Peyer's patch (tissue), 4 donors: Measurements from ENCODE around the gene CRABP2. TPM values are rescaled to one million over a fixed set of nuclear protein-coding genes. Genes with fewer than 3 reads are reported as not detected.

Experiments used
- DNase-seq, 3 donors: peaks; one replicate each; pipeline ENCODE4 v3.0.0-alpha.2; 2017 to 2019
- H3K27ac ChIP-seq, 4 donors: fragments of 200-600 bp; sonication (generic); one replicate each; pipeline ENCODE4 v1.5.1; 2016 to 2019
- H3K27me3 ChIP-seq, 2 donors: fragments of 200-600 bp; sonication (generic); one replicate each; pipeline ENCODE4 v1.5.1; 2019
- H3K36me3 ChIP-seq, 3 donors: fragments of 200-600 bp; sonication (generic); one replicate each; pipeline ENCODE4 v1.5.1; 2016 to 2019
- H3K4me1 ChIP-seq, 4 donors: fragments of 200-600 bp; sonication (generic); one replicate each; pipeline ENCODE4 v1.5.1; 2016 to 2019
- H3K4me3 ChIP-seq, 4 donors: fragments of 200-600 bp; sonication (generic); 1 replicate in 3 of 4; 2 replicates in 1 of 4; pipeline ENCODE4 v1.5.1; 2016 to 2019; ENCODE audit warnings: mild to moderate bottlenecking in 1 of 4
- H3K9me3 ChIP-seq, 4 donors: fragments of 200-600 bp; sonication (generic); one replicate each; pipeline ENCODE4 v1.5.1; 2016 to 2019; ENCODE audit warnings: mild to moderate bottlenecking in 1 of 4
- CTCF ChIP-seq, 6 experiments: fragments of 450-650 bp in 4 of 6; fragments of 200-600 bp in 2 of 6; sonication (generic) in 1 of 6; IDR thresholded peaks; one replicate each; pipeline ENCODE4 v1.5.1; 2017 to 2019; ENCODE audit warnings: antibody characterized with exemption in 6 of 6, mild to moderate bottlenecking in 3 of 6, moderate library complexity in 1 of 6
- POLR2A ChIP-seq, 2 donors: fragments of 450-650 bp; IDR thresholded peaks; one replicate each; pipeline ENCODE4 v1.5.1; 2017; ENCODE audit warnings: antibody characterized with exemption in 2 of 2, mild to moderate bottlenecking in 2 of 2, moderate library complexity in 2 of 2
- total RNA-seq, 4 donors: library from RNA; depleted of rRNA; stranded (reverse); fragments of >200 nt; gene quantifications; one replicate each; pipeline ENCODE4 v1.1.0, GENCODE V29; 2016

Gene CRABP2
- total RNA-seq, 4 donors from 2014 or later: 3.6 to 5.0 TPM; not detected in 2

- Histone ChIP-seq H3K27me3 (no peaks in the 10 kb centered on the region), H3K9me3 (no peaks in the 10 kb centered on the region), H3K4me3 (no peak overlapping the region), H3K36me3 (no peaks in the 10 kb centered on the region), H3K27ac (no peak overlapping the region), H3K4me1 (peaks cover 1 to 9% (median 6%) of the 10 kb centered on the region in 4 donors)
- no peak for TF ChIP-seq CTCF (IDR thresholded peaks at IDR 0.05)
- TF ChIP-seq POLR2A (IDR thresholded peaks at IDR 0.05): no peak
- DNase-seq: no peak
Measured at GRCh38 chr1:156652131-156652991, 53.0 kb downstream of the CRABP2 start.

Other genes with a start within 250 kb of the CRABP2 start
- gene MEF2D, start 204.8 kb downstream of the CRABP2 start, total RNA-seq: 10 to 100 TPM; 46.8 to 97.4 (median 64.1) TPM
- gene IQGAP3, start 133.0 kb downstream of the CRABP2 start, total RNA-seq: 10 to 100 TPM in 1 of 4 donors, 1 to 10 TPM in 3; 5.4 to 45.4 (median 8.2) TPM
- gene TTC24, start 125.9 kb downstream of the CRABP2 start, total RNA-seq: not detected
- gene NAXE, start 113.8 kb downstream of the CRABP2 start, total RNA-seq: 10 to 100 TPM; 38.0 to 96.5 (median 73.1) TPM
- 10 to 100 TPM in 2 of 4 donors, 1 to 10 TPM in 2; 6.3 to 38.0 (median 11.3) TPM for gene GPATCH4, start 104.1 kb downstream of the CRABP2 start, total RNA-seq
- gene HAPLN2, start 86.2 kb downstream of the CRABP2 start, total RNA-seq: 1 to 10 TPM in 3 of 4 donors, not detected in 1; 1.9 to 2.2 (median 2.1) TPM
- gene BCAN, start 63.5 kb downstream of the CRABP2 start, total RNA-seq: 1 to 10 TPM in 1 of 4 donors, under 1 TPM in 1, not detected in 2; 0.28 to 1.3 TPM
- 10 to 100 TPM in 1 of 4 donors, 1 to 10 TPM in 3; 2.8 to 25.6 (median 3.1) TPM for gene NES, start 28.2 kb downstream of the CRABP2 start, total RNA-seq
- 10 to 100 TPM; 33.8 to 95.2 (median 64.9) TPM for gene METTL25B, start 22.9 kb upstream of the CRABP2 start, total RNA-seq
- 10 to 100 TPM; 22.4 to 47.2 (median 27.9) TPM for gene ISG20L2, start 23.2 kb upstream of the CRABP2 start, total RNA-seq
- gene MRPL24, start 35.5 kb upstream of the CRABP2 start, total RNA-seq: 10 to 100 TPM; 15.7 to 35.8 (median 22.0) TPM
- 100 to 1,000 TPM; 234 to 309 (median 281) TPM for gene HDGF, start 46.1 kb upstream of the CRABP2 start, total RNA-seq
- 100 to 1,000 TPM in 1 of 4 donors, 10 to 100 TPM in 3; 43.3 to 114 (median 46.3) TPM for gene PRCC, start 62.0 kb upstream of the CRABP2 start, total RNA-seq
- gene SH2D2A, start 111.3 kb upstream of the CRABP2 start, total RNA-seq: 10 to 100 TPM in 1 of 4 donors, 1 to 10 TPM in 2, not detected in 1; 2.7 to 13.5 (median 6.5) TPM
- gene INSRR, start 153.5 kb upstream of the CRABP2 start, total RNA-seq: not detected
- gene NTRK1, start 155.3 kb upstream of the CRABP2 start, total RNA-seq: under 1 TPM in 1 of 4 donors, not detected in 3; 0.57 TPM
- gene PEAR1, start 188.1 kb upstream of the CRABP2 start, total RNA-seq: 10 to 100 TPM in 1 of 4 donors, 1 to 10 TPM in 3; 4.9 to 17.3 (median 7.0) TPM
- not detected for gene LRRC71, start 215.0 kb upstream of the CRABP2 start, total RNA-seq